ENCODE measurements around the gene UBLCP1.
A peak's percentile ranks its signal among the peaks of the same experiment; 100 is the strongest.

Gene UBLCP1

GRCh38 chr5:159316519-159317383 is 53.7 kb downstream of the UBLCP1 start:
- DNase-seq, result no peak

DNA sequence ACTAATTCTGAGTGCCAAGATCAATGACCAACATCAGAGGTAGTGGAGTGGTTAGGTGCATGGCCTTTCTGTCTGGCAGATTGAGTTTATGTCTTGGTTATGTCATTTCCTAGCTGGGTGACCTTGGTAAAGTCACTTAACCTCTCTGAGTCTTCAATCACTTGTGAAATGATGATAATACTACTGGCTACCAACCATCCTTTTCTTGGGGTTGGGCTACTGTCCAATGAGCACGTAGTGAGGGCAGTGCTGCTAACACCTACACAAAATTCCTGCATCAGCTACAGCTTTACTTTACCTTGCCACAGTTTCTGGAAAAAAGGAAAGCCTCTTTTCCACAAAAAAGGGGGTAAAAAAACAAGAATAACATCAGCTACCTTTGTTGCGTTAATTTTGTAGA is 54.8 kb downstream of the UBLCP1 start:
- DNase-seq, result no peak

GRCh38 chr5:159318448-159318847 is 55.4 kb downstream of the UBLCP1 start:
- no peak for DNase-seq

GRCh38 chr5:159319363-159319762 is 56.3 kb downstream of the UBLCP1 start:
- no peak for DNase-seq

DNA sequence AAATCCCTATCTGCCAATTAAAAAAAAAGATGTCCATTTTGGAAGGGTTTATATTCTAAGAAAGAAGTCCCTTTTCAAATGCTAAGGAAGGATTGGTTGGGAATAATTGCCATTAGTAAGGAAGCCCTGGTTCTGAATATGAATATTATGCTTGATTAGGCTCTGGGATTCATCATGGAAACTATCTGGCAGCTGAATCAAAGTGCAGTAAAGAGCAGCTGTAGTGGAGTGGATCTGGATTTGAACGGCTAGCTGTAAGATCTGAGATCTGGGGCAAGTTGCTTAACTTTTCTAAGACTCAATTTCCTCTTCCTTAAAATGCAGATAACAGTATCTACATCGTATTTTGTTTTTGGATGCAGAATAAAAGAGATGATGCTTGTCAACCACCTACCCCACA is 56.7 kb downstream of the UBLCP1 start:
- no peak for DNase-seq

DNA sequence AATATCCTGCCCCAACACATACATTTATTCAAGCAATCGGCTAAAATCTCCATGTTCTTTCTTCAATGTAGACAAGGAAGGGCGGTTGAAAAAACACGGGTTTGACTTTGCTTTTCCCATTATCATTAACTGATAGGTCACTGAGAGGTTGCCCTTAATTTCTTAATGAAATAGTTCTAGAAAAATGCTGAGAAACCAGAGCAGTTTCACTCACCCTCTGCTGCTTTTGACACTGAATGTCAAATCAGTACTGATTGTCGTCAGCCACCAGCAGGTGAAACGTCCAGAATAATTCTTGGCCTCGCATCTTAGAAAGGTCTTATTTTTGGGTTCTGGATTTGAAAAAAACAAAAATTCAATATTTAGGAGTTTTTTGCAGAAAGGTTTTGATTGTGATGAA is 59.1 kb downstream of the UBLCP1 start:
- DNase-seq, result no peak

DNA sequence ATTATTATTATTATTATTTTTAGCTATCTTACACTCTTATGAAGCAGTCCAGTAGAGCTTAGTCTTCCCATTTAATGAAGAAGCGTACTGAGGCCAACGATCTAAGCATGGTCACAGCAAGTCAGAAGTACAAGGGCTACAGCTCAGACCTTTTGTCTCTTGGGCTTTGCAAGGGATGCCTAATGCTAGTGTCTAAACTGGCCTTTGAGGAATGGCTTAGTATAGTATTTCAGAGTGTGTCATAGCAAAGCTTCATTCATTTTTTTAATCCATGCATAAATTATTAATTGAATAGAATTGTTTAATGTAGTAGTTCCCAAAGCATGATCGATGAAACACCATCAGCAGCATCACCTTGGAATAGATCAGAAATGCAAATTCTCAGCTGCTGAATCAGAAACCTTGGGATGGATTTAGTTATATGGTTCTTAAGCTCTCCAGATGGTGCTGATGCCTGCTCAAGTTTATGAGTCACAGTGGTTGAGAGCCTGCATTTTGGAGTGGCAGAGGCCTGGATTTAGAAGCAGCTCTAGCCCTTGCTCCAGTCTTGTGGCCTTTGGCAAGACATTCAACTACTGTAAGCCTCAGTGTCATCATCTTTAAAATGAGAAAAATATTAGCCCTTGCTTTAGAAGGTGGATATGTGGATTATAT is 61.1 kb downstream of the UBLCP1 start:
- no peak for DNase-seq

GRCh38 chr5:159324986-159325385 is 61.9 kb downstream of the UBLCP1 start:
- no peak for DNase-seq

DNA sequence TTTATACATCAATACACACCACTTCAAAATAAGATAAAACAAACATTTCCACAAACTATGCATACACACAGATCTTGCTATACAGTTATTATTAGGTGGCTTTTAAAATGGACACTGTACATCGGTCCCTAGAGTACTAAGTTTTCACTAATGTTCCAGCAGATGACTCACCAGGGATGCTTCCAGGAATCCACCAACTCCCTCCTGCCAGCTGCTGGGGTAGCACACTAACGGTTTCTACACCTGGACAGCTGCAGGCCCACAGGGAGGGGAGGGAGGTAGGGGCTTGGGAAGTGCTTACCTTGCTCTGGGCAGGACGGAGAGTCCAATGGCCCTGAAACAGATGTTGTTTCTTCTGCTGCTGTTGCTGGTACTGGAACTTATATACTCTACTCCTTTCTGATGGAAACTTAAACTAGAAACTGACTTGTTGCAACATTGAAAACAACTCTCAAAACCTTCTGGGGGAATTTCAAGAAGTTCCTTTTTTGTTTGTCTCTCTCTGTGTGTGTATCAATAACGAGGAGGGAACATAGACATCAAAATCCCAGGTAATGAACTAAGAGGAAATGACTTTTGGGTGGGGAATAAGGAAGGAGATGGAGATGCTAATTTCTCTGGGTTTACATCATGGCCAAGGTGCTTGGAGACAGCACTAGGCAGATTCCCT is 67.2 kb downstream of the UBLCP1 start, which contains the start of gene IL12B:
IL12B (minus strand) TSS at position 357 of the 670 bp plus-strand sequence. CDS start 3,705 bp downstream, outside the sequence.
- no peak for DNase-seq

DNA sequence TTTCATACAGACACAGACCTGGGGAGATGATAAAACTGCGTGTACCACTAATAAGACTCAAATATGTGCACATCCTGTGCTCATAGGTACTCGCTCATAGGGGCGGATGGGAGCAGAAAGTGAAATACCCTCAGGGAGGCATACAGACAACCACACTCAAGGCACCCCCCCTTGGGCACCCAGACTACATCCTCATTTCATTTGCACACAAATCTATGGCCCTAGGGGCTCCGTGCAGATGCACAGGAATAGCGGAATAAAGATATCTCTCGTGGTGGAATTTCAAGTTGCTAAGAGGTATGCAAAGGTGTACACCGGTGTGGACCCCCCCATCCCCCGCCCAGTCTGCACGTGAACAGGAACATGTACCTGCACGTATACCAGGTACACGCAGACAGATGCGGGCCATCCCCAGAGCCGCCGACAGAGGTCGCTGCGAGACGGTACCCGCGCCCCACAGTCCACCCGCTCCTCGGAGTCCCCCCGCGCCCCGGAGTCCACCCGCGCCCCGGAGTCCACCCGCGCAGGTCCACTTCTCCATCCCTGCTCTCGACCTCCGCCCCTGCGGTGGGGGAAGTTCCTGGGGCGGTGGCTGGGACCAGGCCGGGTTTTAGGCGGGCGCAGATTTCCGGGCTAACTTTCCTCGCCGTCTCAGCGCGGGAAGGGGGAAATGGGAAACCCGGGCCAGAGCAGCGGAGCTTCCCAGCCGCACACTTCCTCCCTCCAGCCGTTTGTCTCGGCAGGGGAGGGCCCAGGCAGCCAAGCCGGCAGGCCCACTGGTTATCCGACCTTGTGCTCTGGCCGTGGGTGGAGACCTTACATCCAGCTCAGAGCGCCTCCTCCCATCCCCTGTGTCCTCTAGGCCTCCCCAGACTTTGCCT is 68.2 kb downstream of the UBLCP1 start:
- peak; percentile 93 for DNase-seq

- DNase-seq, result no peak
Measured at GRCh38 chr5:159332800-159333544, 69.9 kb downstream of the UBLCP1 start.

DNA sequence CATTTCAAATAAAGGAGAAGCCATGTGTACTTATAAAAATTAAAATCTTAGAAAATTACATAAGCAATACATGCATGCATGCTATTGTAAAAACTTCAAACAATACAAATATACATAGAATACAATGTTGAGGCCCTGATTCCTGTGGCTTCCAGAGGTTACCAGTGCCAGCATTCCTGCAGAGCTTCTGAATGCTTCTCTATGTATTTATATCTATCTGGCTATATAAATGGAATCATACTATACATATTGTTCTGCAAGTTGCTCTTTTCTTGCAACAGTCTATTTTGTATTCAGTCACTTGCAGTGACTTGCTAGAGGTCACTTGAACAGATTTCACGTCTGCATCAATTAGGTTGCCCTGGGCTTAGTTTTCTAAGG is 70.4 kb downstream of the UBLCP1 start:
- no peak for DNase-seq

Data from activated CD8-positive, alpha-beta memory T cell treated with anti-CD3 and anti-CD28 coated beads, Interleukin-2, amount 50 U/mL, for 48 hours (primary cell).